SK-N-MC (cell line): ENCODE measurements around the gene TPBG.
"Not testable (repeated sequence)": the region's sequence is repeated elsewhere in the genome, so short reads cannot be mapped to it uniquely, and the experiment has no call there.

ENCODE experiments used
- FOXP2 ChIP-seq: optimal IDR thresholded peaks from 2 replicates; pipeline ENCODE3; 2011; ENCODE audit warnings: mild to moderate bottlenecking, moderate library complexity; ENCODE audit not compliant: insufficient read depth; ENCODE audit errors: extremely low read length, control extremely low read depth
- POLR2AphosphoS5 ChIP-seq: IDR thresholded peaks from 2 replicates; pipeline ENCODE4 v1.6.1; 2012; ENCODE audit warnings: mild to moderate bottlenecking, low read depth, low read length, borderline replicate concordance

DNA sequence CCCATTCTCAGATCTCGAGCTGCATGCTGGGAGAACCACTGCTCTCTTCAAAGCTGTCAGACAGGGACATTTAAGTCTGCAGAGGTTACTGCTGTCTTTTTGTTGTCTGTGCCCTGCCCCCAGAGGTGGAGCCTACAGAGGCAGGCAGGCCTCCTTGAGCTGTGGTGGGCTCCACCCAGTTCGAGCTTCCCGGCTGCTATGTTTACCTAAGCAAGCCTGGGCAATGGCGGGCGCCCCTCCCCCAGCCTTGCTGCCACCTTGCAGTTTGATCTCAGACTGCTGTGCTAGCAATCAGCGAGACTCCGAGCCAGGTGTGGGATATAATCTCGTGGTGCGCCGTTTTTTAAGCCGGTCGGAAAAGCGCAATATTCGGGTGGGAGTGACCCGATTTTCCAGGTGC, 31.2 kb downstream of the TPBG start:
- TF ChIP-seq FOXP2, POLR2AphosphoS5: not testable (repeated sequence)
